Liver (tissue), 3 donors: ENCODE measurements around the gene FCSK.

Experiments
- FOXA1 ChIP-seq: IDR thresholded peaks from 2 replicates; pipeline ENCODE4 v1.6.1; 2016; ENCODE audit warnings: antibody characterized with exemption
- GABPA ChIP-seq, 2 donors: IDR thresholded peaks in 1 of 2; conservative IDR thresholded peaks in 1 of 2; 2 replicates each; pipeline ENCODE4 v1.6.1; 2016; ENCODE audit warnings: antibody characterized with exemption in 2 of 2, mild to moderate bottlenecking in 1 of 2, moderate library complexity in 1 of 2
- JUND ChIP-seq, 2 donors: IDR thresholded peaks; 2 replicates each; pipeline ENCODE4 v1.6.1; 2016; ENCODE audit warnings: antibody characterized with exemption in 2 of 2
- NR2F2 ChIP-seq: IDR thresholded peaks from 2 replicates; pipeline ENCODE4 v1.6.1; 2016; ENCODE audit warnings: antibody characterized with exemption
- RAD21 ChIP-seq, 2 donors: IDR thresholded peaks; 2 replicates each; pipeline ENCODE4 v1.6.1; 2016; ENCODE audit warnings: antibody characterized with exemption in 2 of 2, mild to moderate bottlenecking in 2 of 2
- RXRA ChIP-seq, 2 donors: IDR thresholded peaks; 2 replicates each; pipeline ENCODE4 v1.6.1; 2017 to 2018; ENCODE audit warnings: antibody characterized with exemption in 2 of 2, mild to moderate bottlenecking in 1 of 2
- SP1 ChIP-seq: IDR thresholded peaks from 2 replicates; pipeline ENCODE4 v1.6.1; 2018; ENCODE audit warnings: antibody characterized with exemption, mild to moderate bottlenecking
- TF ChIP-seq, protein P1 (sequence below): fragments of 150-350 bp; IDR thresholded peaks from 2 replicates; pipeline ENCODE4 v1.5.1; 2017; ENCODE audit warnings: improper control_type of control experiment, low read depth, low read length; ENCODE audit not compliant: missing input control
- TF ChIP-seq, protein P2 (sequence below): IDR thresholded peaks from 2 replicates; pipeline ENCODE4 v1.6.1; 2016; ENCODE audit warnings: antibody characterized with exemption
- TF ChIP-seq, protein P3 (sequence below): IDR thresholded peaks from 2 replicates; pipeline ENCODE4 v1.6.1; 2016; ENCODE audit warnings: antibody characterized with exemption
- donor health status: healthy.
- donor health status: healthy.

DNA sequence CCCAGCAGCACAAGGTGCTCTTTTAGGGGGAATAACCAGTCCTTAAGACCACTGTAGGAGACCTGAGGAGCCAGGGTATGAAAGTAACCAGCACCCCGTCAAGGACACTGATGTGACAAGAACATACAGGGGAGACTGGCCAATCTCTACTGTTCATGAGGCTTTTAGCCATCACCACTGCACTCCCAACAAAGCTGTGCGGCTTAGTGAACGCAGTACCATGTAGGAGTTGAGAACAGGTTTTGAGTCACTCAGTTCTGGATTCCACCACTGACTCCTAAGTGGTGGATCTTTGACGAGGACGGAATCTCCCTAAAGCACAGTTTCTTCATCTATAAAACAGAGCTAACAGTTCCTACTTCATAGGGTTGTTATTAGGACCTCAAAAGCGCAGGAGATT lies 42.1 kb downstream of the FCSK start:
- TF ChIP-seq, protein P1, sequence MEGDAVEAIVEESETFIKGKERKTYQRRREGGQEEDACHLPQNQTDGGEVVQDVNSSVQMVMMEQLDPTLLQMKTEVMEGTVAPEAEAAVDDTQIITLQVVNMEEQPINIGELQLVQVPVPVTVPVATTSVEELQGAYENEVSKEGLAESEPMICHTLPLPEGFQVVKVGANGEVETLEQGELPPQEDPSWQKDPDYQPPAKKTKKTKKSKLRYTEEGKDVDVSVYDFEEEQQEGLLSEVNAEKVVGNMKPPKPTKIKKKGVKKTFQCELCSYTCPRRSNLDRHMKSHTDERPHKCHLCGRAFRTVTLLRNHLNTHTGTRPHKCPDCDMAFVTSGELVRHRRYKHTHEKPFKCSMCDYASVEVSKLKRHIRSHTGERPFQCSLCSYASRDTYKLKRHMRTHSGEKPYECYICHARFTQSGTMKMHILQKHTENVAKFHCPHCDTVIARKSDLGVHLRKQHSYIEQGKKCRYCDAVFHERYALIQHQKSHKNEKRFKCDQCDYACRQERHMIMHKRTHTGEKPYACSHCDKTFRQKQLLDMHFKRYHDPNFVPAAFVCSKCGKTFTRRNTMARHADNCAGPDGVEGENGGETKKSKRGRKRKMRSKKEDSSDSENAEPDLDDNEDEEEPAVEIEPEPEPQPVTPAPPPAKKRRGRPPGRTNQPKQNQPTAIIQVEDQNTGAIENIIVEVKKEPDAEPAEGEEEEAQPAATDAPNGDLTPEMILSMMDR = no peak
- TF ChIP-seq FOXA1 (no peak), RXRA (IDR thresholded peaks at IDR 0.05) (no peak), NR2F2 (no peak), RAD21 (IDR thresholded peaks at IDR 0.05) (no peak), GABPA (IDR thresholded peaks at IDR 0.05 in 1 of 2, conservative IDR thresholded peaks at IDR 0.05 in 1 of 2) (no peak), JUND (IDR thresholded peaks at IDR 0.05) (no peak), SP1 (no peak)
- TF ChIP-seq, protein P2, sequence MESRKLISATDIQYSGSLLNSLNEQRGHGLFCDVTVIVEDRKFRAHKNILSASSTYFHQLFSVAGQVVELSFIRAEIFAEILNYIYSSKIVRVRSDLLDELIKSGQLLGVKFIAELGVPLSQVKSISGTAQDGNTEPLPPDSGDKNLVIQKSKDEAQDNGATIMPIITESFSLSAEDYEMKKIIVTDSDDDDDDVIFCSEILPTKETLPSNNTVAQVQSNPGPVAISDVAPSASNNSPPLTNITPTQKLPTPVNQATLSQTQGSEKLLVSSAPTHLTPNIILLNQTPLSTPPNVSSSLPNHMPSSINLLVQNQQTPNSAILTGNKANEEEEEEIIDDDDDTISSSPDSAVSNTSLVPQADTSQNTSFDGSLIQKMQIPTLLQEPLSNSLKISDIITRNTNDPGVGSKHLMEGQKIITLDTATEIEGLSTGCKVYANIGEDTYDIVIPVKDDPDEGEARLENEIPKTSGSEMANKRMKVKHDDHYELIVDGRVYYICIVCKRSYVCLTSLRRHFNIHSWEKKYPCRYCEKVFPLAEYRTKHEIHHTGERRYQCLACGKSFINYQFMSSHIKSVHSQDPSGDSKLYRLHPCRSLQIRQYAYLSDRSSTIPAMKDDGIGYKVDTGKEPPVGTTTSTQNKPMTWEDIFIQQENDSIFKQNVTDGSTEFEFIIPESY = no peak
- TF ChIP-seq, protein P3, sequence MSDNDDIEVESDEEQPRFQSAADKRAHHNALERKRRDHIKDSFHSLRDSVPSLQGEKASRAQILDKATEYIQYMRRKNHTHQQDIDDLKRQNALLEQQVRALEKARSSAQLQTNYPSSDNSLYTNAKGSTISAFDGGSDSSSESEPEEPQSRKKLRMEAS = no peak
